Neuron (in vitro differentiated cells): ENCODE measurements around the gene GRM4.

Source experiments
- H2AFZ ChIP-seq: one replicate; pipeline ENCODE4 v1.6.1; 2013; ENCODE audit warnings: low read depth, mild to moderate bottlenecking, inconsistent platforms, low read length, moderate library complexity
- H3K27me3 ChIP-seq: one replicate; pipeline ENCODE4 v1.6.1; 2013; ENCODE audit warnings: low read length; ENCODE audit not compliant: insufficient read depth
- H3K36me3 ChIP-seq: one replicate; pipeline ENCODE4 v1.6.1; 2013; ENCODE audit warnings: low read length; ENCODE audit not compliant: insufficient read depth
- H3K4me1 ChIP-seq: one replicate; pipeline ENCODE4 v1.6.1; 2013; ENCODE audit warnings: low read length; ENCODE audit not compliant: insufficient read depth
- H3K4me3 ChIP-seq: 2 replicates; pipeline ENCODE4 v1.5.1; 2013; ENCODE audit warnings: mild to moderate bottlenecking, low read length, moderate library complexity
- H3K9me3 ChIP-seq: one replicate; pipeline ENCODE4 v1.6.1; 2013; ENCODE audit warnings: low read length

The GRM4 gene

GRCh38 chr6:34174846-34175399 is 29.0 kb upstream of the GRM4 start:
- no peak overlapping the region for H3K4me3 ChIP-seq
- H3K36me3 ChIP-seq = no peaks in the 10 kb centered on the region
- no peaks in the 10 kb centered on the region for H3K9me3 ChIP-seq
- no peak overlapping the region for H2AFZ ChIP-seq
- H3K27me3 ChIP-seq = no peaks in the 10 kb centered on the region
- H3K4me1 ChIP-seq = no peaks in the 10 kb centered on the region

DNA sequence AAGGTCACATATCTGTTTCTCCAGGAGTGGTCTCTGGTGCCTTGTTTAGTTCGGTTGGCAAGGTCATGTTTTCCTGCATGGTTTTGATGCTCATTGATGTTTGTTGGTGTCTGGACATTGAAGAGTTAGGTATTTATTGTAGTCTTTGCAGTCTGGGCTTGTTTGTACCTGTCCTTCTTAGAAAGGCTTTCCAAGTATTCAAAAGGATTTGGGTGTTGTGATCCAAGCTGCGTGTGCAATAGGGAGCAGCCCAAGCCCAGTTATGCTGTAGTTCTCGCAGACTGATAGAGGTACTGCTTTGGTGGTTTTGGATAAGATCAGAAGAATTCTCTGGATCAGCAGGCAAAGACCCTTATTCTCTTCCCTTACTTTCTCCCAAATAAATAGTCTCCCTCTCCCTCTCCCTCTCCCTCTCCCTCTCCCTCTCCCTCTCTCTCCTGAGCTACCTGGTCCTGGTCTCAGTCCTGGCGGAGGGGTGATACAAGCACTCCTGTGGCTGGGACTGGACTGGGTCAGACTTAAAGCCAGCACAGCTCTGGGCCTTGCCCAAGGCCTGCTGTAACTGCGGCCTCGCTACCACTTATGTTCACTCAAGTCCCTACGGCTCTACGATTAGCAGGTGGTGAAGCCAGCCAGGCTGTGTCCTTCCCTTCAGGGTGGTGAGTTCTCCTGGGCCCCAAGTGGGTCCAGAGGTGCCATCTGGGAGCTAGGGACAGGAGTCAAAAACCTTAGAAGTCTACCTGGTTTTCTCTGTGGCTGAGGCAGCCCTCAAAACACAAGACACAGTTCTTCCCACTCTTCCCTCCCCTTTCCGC is 27.3 kb upstream of the GRM4 start:
- Histone ChIP-seq H2AFZ (no peak overlapping the region), H3K27me3 (no peaks in the 10 kb centered on the region), H3K4me1 (no peaks in the 10 kb centered on the region), H3K36me3 (no peaks in the 10 kb centered on the region), H3K9me3 (no peaks in the 10 kb centered on the region), H3K4me3 (no peak overlapping the region)

GRCh38 chr6:34170346-34170745 is 24.5 kb upstream of the GRM4 start:
- no peak overlapping the region for H3K4me3 ChIP-seq

GRCh38 chr6:34169897-34170296 is 24.0 kb upstream of the GRM4 start:
- no peaks in the 10 kb centered on the region for H3K9me3 ChIP-seq
- no peaks in the 10 kb centered on the region for H3K4me1 ChIP-seq
- H3K4me3 ChIP-seq = no peak overlapping the region
- H2AFZ ChIP-seq = no peak overlapping the region
- no peaks in the 10 kb centered on the region for H3K27me3 ChIP-seq
- no peaks in the 10 kb centered on the region for H3K36me3 ChIP-seq

More at GRCh38 chr6:34170346-34170745, 24.5 kb upstream of the GRM4 start:
- Histone ChIP-seq H3K9me3 (no peaks in the 10 kb centered on the region), H3K36me3 (no peaks in the 10 kb centered on the region), H3K4me1 (no peaks in the 10 kb centered on the region), H3K27me3 (no peaks in the 10 kb centered on the region), H2AFZ (no peak overlapping the region)

GRCh38 chr6:34161857-34162515 is 16.1 kb upstream of the GRM4 start:
- Histone ChIP-seq H3K36me3 (no peaks in the 10 kb centered on the region), H3K4me1 (no peaks in the 10 kb centered on the region), H3K27me3 (peaks cover 4% of the 10 kb centered on the region), H3K9me3 (no peaks in the 10 kb centered on the region), H3K4me3 (no peak overlapping the region), H2AFZ (no peak overlapping the region)

DNA sequence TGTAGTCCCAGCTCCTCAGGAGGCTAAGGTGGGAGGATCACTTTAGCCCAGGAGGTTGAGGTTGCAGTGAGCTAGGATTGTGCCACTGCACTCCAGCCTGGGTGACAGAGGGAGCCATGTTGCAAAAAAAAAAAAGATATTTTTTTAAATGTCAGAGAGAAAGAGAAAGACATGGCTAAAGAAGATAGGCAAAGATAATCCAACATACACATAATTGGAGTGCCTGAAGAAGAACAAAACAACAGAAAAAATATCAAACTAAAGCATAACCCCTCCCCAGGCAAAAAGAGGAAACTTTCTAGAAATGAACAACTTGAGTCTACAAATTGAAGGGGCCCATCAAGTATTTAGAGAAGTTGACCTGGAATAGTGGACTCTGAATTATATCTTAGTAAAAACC is 14.0 kb upstream of the GRM4 start:
- peaks cover 8% of the 10 kb centered on the region for H3K27me3 ChIP-seq
- no peaks in the 10 kb centered on the region for H3K9me3 ChIP-seq
- no peak overlapping the region for H3K4me3 ChIP-seq

DNA sequence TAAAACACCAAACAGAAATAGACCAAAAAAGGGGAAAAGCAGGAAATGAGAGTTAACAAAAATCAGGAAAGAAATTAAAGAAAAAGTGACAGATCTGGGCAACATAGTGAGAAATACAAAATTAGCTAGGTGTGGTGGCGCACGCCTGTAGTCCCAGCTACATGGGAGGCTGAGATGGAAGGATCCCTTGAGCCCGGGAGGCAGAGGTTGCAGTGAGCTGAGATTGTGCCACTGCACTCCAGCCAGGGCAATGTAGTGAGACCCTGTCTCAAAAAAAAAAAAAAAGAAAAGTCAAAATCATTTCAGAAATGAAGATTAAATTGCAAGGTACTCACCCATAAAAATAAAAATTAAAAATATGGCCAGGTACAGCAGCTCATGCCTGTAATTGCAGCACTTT is 13.0 kb upstream of the GRM4 start:
- Histone ChIP-seq H2AFZ (no peak overlapping the region), H3K4me3 (no peak overlapping the region), H3K27me3 (peaks cover 14% of the 10 kb centered on the region), H3K36me3 (no peaks in the 10 kb centered on the region), H3K4me1 (no peaks in the 10 kb centered on the region), H3K9me3 (no peaks in the 10 kb centered on the region)

More for the DNA sequence above, 14.0 kb upstream of the GRM4 start:
- no peaks in the 10 kb centered on the region for H3K4me1 ChIP-seq
- H2AFZ ChIP-seq = no peak overlapping the region
- no peaks in the 10 kb centered on the region for H3K36me3 ChIP-seq

GRCh38 chr6:34157851-34158250 is 12.0 kb upstream of the GRM4 start:
- Histone ChIP-seq H2AFZ (no peak overlapping the region), H3K9me3 (no peaks in the 10 kb centered on the region), H3K36me3 (no peaks in the 10 kb centered on the region), H3K4me1 (no peaks in the 10 kb centered on the region), H3K27me3 (peaks cover 20% of the 10 kb centered on the region), H3K4me3 (no peak overlapping the region)

- peaks cover 24% of the 10 kb centered on the region for H3K27me3 ChIP-seq
- H3K36me3 ChIP-seq = no peaks in the 10 kb centered on the region
- H3K4me1 ChIP-seq = no peaks in the 10 kb centered on the region
- H3K9me3 ChIP-seq = no peaks in the 10 kb centered on the region
- no peak overlapping the region for H2AFZ ChIP-seq
- no peak overlapping the region for H3K4me3 ChIP-seq
These were observed 11.4 kb upstream of the GRM4 start for GRCh38 chr6:34157236-34157830.

GRCh38 chr6:34155471-34156300 is 9.8 kb upstream of the GRM4 start:
- Histone ChIP-seq H3K27me3 (peaks cover 38% of the 10 kb centered on the region), H2AFZ (no peak overlapping the region)

GRCh38 chr6:34154668-34155447 is 9.0 kb upstream of the GRM4 start:
- Histone ChIP-seq H3K4me1 (peaks cover 7% of the 10 kb centered on the region), H3K4me3 (no peak overlapping the region), H3K27me3 (peaks cover 46% of the 10 kb centered on the region), H3K9me3 (no peaks in the 10 kb centered on the region), H2AFZ (no peak overlapping the region), H3K36me3 (no peaks in the 10 kb centered on the region)

More at GRCh38 chr6:34155471-34156300, 9.8 kb upstream of the GRM4 start:
- H3K36me3 ChIP-seq = no peaks in the 10 kb centered on the region
- peaks cover 7% of the 10 kb centered on the region for H3K4me1 ChIP-seq
- no peaks in the 10 kb centered on the region for H3K9me3 ChIP-seq
- H3K4me3 ChIP-seq = no peak overlapping the region
